Measurements from ENCODE around the gene SAP130.

DNA sequence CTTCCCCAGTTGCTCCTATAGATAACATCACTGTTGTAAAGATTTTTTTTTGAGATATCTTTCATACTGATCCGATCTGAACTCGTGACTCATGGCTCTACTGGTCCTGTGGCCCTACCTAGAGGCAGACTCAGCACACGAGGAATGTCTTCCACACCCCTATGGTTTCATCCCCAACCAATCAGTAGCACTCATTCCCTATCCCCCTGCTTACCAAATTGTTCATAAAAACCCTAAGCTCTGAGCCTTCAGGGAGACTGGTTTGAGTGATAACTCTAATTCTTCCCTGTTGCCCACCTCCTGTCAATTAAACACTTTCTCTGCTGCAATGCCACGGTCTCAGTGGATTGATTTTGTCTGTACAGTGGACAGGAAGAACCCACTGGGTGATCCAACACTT is 4.2 kb upstream of the SAP130 start:
- TF ChIP-seq RCOR1 (IDR thresholded peaks at IDR 0.05; ENCODE audit: insufficient replicate concordance, low read length) (no peak), SMC3 (IDR thresholded peaks at IDR 0.05; ENCODE audit: low read depth, low read length) (no peak), RAD21 (IDR thresholded peaks at IDR 0.05; ENCODE audit: low read length) (no peak), POLR2A (IDR thresholded peaks at IDR 0.05; ENCODE audit: low read depth, low read length) (no peak), MXI1 (IDR thresholded peaks at IDR 0.05; ENCODE audit: borderline replicate concordance, low read depth, low read length) (no peak), NFE2L2 (IDR thresholded peaks at IDR 0.05; ENCODE audit: low read depth, low read length) (no peak), CHD1 (IDR thresholded peaks at IDR 0.05; ENCODE audit: low read depth, low read length) (no peak), RFX5 (IDR thresholded peaks at IDR 0.05; ENCODE audit: low read depth, low read length) (no peak)
- TF ChIP-seq, protein P1, sequence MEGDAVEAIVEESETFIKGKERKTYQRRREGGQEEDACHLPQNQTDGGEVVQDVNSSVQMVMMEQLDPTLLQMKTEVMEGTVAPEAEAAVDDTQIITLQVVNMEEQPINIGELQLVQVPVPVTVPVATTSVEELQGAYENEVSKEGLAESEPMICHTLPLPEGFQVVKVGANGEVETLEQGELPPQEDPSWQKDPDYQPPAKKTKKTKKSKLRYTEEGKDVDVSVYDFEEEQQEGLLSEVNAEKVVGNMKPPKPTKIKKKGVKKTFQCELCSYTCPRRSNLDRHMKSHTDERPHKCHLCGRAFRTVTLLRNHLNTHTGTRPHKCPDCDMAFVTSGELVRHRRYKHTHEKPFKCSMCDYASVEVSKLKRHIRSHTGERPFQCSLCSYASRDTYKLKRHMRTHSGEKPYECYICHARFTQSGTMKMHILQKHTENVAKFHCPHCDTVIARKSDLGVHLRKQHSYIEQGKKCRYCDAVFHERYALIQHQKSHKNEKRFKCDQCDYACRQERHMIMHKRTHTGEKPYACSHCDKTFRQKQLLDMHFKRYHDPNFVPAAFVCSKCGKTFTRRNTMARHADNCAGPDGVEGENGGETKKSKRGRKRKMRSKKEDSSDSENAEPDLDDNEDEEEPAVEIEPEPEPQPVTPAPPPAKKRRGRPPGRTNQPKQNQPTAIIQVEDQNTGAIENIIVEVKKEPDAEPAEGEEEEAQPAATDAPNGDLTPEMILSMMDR (conservative IDR thresholded peaks at IDR 0.05; ENCODE audit: low read depth, low read length): no peak
- TF ChIP-seq, protein P2, sequence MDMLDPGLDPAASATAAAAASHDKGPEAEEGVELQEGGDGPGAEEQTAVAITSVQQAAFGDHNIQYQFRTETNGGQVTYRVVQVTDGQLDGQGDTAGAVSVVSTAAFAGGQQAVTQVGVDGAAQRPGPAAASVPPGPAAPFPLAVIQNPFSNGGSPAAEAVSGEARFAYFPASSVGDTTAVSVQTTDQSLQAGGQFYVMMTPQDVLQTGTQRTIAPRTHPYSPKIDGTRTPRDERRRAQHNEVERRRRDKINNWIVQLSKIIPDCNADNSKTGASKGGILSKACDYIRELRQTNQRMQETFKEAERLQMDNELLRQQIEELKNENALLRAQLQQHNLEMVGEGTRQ (IDR thresholded peaks at IDR 0.05; ENCODE audit: low read depth, low read length): no peak
- TF ChIP-seq, protein P3, sequence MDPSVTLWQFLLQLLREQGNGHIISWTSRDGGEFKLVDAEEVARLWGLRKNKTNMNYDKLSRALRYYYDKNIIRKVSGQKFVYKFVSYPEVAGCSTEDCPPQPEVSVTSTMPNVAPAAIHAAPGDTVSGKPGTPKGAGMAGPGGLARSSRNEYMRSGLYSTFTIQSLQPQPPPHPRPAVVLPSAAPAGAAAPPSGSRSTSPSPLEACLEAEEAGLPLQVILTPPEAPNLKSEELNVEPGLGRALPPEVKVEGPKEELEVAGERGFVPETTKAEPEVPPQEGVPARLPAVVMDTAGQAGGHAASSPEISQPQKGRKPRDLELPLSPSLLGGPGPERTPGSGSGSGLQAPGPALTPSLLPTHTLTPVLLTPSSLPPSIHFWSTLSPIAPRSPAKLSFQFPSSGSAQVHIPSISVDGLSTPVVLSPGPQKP (IDR thresholded peaks at IDR 0.05; ENCODE audit: borderline replicate concordance, low read depth, low read length): no peak

Measured in IMR-90 (cell line).